C1 segment of cervical spinal cord (tissue), 14 donors: ENCODE data around the gene SOAT2.

Experiments used
- DNase-seq, 14 donors: peaks; one replicate each; lab custom pipeline; 2025; lab: John Stamatoyannopoulos, UW

SOAT2 gene, protein sequence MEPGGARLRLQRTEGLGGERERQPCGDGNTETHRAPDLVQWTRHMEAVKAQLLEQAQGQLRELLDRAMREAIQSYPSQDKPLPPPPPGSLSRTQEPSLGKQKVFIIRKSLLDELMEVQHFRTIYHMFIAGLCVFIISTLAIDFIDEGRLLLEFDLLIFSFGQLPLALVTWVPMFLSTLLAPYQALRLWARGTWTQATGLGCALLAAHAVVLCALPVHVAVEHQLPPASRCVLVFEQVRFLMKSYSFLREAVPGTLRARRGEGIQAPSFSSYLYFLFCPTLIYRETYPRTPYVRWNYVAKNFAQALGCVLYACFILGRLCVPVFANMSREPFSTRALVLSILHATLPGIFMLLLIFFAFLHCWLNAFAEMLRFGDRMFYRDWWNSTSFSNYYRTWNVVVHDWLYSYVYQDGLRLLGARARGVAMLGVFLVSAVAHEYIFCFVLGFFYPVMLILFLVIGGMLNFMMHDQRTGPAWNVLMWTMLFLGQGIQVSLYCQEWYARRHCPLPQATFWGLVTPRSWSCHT

DNA sequence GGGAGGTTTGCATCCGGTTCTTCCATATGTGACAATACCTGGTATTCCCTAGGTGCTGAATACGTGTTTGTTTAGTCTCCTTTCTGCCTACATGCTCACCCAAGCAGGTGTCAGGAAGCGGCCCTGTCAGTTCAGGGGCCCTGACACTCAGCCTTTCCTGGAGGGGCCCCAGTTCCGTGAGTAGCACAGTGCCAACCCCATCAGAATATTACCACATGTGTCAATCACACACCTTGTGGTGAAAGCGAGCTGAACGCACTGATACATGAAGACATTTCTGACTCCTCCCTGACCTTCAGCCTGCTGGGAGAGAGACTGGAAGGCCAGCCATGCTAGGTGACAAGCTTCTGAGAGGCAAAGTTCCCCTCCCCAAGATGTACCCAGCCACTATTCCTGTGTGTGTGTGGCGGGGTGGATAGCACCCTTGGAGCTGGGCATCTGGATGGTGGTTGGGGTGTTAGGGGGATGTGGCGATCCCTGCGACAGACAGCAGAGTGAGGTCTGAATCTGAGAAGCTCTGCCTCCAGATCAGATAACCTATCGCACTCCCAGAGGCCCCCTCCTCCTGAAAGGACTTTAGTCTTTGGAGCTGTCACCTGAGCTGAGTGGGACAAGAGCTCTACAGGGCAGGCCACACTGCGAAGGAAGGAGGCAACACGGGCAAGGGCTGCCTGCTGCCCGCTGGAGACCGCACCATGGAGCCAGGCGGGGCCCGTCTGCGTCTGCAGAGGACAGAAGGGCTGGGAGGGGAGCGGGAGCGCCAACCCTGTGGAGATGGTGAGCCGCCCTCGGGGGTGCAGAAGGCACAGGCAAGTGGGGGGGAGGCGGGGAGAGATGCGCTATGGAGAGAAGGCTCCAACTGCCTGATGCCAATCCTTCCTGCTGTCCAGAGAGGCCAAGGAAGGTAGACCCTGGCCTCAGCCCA is at the start of gene SOAT2:
Gene SOAT2, plus strand, starts transcription at position 604 of the 925 bp plus-strand sequence. Its CDS starts 92 bp downstream, at position 696.
- DNase-seq: no peak

DNA sequence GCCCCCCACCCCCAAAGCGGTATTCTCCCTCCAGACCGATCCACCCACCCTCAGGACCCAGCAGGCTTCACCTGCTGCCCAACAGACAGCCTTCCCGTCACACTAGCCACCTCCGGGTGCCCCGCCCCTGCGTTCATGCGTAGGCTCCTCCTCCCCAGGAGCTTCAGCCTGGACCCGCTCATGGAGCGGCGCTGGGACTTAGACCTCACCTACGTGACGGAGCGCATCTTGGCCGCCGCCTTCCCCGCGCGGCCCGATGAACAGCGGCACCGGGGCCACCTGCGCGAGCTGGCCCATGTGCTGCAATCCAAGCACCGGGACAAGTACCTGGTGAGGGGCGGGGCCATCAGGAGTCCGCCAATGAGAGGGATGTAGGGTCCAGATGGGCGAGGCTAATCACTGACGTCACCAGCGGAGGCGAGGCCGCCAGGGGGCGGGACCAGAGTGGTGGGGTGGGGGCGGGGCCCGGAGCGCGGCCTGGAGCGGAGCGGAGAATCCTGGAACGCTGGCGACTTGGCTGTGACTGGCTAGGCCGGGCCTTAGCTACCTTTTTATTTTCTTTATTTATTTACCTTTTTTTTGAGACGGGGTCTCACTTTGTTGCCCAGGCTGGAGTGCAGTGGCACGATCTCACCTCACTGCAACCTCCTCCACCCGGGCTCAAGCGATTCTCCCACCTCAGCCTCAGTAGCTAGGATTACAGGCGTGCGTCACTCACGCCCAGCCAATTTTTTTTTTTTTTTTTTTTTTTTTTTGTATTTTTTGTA is 49.0 kb upstream of the SOAT2 start:
- DNase-seq: peak; percentile 72 to 96 (median 90)

DNA sequence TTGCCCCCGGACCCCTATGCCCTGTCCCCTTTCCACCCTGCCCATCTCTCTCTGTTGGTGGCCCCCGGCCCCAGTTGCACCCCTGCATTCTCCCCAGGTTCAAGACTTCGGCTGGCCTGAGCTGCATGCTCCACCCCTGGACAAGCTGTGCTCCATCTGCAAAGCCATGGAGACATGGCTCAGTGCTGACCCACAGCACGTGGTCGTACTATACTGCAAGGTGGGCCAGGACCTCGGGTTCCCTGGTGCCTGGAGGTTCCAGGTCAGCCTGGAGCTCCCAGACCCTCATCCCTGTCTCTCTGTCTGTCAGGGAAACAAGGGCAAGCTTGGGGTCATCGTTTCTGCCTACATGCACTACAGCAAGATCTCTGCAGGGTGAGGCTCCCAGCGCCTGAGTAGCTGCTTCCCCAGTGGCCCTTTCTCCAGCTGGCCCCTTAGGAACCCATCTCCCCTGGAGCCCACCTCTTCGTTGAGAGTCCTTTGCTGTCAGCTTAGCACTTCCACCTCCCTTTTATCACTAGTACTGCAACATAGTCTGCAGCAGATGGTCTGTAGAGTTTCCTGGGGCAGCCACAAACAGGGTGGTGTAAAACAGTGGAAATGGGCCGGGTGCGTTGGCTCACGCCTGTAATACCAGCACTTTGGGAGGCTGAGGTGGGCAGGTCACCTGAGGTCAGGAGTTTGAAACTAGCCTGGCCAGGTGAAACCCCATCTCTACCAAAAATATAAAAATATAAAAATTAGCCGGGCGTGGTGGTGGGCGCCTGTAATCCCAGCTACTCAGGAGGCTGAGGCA is 47.6 kb upstream of the SOAT2 start:
- DNase-seq: no peak

DNA sequence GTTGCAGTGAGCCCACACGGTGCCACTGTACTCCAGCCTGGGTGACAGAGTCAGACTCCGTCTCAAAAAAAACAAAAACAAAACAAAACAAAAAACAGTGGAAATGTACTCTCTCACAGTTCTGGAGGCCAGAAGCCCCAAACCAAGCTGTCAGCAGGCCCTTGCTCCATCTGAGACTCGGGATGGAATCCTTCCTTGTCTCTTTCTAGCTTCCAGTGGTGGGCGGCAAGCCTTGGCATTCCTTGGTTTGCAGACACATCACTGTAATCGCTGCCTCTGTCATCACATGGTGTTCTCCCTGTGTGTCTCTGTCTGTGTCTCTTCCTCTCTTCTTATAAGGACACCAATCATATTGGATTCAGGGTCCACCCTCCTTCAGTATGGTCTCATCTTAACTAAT is 47.0 kb upstream of the SOAT2 start:
- no peak for DNase-seq

DNA sequence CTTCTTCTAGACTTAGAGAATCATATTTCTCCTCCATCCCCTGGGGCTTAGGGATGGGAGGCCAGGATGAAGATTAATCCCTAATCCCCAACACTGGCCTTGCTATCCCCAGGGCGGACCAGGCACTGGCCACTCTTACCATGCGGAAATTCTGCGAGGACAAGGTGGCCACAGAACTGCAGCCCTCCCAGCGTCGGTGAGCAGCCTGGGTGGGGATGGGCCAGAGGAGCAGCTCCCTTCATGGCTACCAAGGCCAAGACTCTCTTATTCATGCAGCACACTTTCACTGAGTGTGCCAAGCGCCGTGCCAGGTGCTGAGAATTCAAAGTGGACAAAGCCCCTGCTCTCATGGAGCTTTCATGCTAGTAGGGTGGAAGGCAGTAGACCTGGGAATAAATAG is 46.4 kb upstream of the SOAT2 start:
- no peak for DNase-seq

DNA sequence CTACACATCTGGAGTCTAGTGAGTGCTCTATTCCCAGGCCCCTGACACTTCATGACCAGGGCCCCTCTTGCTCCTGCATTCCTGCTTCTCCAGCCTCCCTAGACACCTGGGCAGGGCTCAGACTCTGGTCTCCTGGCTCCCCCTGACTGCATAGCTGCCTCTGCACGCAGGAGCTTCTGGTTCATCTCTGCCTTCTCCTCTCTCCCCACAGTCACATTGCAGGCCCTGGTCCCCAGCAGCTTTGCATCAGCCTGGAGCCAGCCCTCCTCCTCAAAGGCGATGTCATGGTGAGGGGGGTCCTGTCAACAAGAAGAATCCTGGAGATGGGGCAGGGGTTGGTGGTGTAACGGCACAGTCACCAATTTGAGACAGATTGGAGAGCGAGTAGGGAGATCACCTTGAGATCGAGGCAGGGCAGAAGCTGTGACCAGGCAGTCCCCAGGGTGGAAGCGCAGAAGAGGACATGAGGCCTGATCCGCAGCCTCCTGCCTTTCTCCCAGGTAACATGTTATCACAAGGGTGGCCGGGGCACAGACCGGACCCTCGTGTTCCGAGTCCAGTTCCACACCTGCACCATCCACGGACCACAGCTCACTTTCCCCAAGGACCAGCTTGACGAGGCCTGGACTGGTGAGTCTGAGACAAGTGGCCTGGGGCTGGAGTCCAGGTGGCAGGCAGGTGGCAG is 45.3 kb upstream of the SOAT2 start:
- no peak for DNase-seq

DNA sequence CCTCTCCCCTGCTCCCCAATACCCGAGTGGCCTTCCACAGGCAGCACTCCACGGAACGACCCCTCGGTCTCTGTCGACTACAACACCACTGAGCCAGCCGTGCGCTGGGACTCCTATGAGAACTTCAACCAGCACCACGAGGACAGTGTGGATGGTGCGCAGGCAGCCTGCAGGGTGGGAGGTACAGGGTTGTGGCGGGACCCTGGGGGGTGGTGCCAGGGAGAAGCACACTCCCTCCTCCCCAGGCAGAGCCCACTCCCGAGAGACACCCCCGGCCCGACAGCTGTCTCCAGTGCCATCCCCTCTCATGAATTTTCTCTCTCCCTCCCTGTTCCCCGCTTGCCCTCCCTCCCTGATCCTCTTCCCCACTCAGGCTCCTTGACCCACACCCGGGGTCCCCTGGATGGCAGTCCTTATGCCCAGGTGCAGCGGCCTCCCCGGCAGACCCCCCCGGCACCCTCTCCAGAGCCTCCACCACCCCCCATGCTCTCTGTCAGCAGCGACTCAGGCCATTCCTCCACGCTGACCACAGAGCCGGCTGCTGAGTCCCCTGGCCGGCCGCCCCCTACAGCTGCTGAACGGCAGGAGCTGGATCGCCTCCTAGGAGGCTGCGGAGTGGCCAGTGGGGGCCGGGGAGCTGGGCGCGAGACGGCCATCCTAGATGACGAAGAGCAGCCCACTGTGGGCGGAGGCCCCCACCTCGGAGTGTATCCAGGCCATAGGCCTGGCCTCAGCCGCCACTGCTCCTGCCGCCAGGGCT is 44.4 kb upstream of the SOAT2 start:
- no peak for DNase-seq

DNA sequence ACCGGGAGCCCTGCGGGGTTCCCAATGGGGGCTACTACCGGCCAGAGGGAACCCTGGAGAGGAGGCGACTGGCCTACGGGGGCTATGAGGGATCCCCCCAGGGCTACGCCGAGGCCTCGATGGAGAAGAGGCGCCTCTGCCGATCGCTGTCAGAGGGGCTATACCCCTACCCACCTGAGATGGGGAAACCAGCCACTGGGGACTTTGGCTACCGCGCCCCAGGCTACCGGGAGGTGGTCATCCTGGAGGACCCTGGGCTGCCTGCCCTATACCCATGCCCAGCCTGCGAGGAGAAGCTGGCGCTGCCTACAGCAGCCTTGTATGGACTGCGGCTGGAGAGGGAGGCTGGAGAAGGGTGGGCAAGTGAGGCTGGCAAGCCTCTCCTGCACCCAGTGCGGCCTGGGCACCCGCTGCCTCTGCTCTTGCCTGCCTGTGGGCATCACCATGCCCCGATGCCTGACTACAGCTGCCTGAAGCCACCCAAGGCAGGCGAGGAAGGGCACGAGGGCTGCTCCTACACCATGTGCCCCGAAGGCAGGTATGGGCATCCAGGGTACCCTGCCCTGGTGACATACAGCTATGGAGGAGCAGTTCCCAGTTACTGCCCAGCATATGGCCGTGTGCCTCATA is 43.7 kb upstream of the SOAT2 start:
- DNase-seq: no peak

DNA sequence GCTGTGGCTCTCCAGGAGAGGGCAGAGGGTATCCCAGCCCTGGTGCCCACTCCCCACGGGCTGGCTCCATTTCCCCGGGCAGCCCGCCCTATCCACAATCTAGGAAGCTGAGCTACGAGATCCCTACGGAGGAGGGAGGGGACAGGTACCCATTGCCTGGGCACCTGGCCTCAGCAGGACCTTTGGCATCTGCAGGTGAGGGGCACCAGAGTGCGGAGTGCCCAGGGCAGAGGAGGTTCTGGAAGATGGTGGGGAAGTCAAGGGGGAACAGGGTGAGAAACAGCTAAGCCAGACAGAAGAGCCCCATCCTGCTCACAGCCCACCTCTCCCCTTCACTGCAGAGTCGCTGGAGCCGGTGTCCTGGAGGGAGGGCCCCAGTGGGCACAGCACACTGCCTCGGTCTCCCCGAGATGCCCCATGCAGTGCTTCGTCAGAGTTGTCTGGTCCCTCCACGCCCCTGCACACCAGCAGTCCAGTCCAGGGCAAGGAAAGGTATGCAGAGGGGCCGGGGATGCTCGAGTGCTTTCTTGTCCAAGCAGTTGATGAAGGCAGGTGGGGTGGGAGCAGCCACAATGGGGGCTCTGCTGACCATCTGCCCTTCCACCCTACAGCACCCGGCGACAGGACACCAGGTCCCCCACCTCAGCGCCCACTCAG is 43.1 kb upstream of the SOAT2 start:
- no peak for DNase-seq

DNA sequence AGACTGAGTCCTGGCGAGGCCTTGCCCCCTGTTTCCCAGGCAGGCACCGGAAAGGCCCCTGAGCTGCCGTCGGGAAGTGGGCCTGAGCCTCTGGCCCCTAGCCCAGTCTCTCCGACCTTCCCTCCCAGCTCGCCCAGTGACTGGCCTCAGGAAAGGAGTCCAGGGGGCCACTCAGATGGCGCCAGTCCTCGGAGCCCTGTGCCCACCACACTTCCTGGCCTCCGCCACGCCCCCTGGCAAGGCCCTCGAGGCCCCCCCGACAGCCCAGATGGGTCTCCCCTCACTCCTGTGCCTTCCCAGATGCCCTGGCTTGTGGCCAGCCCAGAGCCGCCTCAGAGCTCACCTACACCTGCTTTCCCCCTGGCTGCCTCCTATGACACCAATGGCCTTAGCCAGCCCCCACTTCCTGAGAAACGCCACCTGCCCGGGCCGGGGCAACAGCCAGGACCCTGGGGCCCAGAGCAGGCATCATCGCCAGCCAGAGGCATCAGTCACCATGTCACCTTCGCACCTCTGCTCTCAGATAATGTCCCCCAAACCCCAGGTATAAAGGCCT is 42.5 kb upstream of the SOAT2 start:
- no peak for DNase-seq

DNA sequence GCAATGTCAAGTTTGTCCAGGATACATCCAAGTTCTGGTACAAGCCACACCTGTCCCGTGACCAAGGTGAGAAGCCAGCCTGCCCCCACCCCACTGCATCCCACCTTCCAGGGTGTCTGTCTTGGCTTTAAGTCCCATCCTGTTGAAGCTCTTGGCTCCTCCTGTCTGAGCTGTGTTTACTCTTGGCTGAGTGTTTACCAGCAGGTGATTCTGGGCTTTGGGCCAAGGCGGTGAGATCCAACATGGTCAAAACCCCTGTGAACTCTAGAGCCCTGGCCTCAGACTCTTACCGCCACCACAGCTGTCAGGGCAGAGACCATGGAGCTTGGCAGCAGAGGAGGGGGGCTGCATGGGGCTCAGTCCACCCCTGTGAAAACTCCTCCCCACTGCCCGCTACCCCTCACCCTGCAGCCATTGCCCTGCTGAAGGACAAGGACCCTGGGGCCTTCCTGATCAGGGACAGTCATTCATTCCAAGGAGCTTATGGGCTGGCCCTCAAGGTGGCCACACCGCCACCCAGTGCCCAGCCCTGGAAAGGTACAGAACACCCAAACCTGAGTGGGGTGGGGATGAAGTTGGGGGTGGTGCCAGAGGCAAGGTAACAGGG is 41.8 kb upstream of the SOAT2 start:
- peak in 1 of 14 donors; percentile 40 for DNase-seq

DNA sequence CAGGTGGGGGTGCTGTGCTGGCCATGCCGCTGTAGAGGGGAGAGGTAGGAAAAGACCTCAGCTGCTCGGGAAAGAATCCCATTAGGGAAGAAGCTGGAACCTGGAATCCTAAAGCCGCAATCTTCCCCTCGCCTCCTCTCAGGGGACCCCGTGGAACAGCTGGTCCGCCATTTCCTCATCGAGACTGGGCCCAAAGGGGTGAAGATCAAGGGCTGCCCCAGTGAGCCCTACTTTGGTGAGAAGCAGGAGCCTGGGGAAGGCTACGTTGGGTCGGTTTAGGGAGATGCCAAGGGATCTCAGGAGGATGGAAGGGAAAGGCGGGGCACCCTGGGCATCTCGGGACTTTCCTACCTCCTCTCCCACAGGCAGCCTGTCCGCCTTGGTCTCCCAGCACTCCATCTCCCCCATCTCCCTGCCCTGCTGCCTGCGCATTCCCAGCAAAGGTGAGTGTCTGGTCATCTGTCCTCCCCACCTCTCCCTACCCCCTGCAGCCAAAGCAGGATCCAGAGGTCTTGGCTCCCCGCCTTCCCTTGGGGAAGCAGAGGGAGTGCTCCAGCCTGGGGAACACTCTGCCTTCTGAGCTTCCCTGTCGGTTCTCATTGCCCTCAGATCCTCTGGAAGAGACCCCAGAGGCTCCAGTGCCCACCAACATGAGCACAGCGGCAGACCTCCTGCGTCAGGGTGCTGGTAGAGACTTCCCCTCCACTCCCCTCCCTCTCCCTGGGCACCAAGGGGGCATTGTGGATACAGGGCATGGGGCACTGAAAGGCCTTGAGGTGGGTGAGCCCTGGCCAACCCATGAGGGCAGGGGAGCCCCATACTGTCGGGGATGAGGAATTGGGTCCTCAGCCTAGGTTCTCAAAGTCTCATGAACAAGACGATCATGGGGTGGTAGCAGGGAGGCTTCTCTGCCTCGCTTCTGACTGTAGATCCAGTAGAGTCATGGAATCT is 41.0 kb upstream of the SOAT2 start:
- DNase-seq: no peak

DNA sequence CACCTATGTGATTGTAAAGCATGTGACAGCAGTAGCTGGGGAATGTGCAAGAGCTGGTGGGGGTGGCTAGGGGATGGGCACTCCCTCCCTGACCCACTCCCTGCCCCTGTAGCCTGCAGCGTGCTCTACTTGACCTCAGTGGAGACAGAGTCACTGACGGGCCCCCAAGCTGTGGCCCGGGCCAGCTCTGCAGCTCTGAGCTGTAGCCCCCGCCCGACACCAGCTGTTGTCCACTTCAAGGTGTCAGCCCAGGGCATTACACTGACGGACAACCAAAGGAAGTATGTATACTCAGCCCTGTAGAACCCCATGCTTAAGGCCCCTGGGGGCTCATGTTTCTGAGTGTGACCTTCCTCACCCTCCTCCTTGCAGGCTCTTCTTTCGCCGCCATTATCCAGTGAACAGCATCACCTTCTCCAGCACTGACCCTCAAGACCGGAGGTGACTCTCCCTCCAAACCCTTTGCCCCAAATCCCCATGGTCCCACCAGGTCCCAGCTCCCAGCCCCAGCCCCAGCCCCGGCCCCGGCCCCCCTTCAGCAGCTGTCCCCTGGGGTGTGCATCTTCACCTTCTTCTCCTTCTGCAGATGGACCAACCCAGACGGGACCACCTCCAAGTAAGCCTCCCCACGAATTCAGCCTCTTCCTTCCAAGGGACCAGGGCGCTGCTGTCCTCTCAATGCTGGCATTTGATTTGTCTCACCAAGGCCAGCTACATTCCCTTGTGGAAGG is 40.1 kb upstream of the SOAT2 start:
- no peak for DNase-seq

DNA sequence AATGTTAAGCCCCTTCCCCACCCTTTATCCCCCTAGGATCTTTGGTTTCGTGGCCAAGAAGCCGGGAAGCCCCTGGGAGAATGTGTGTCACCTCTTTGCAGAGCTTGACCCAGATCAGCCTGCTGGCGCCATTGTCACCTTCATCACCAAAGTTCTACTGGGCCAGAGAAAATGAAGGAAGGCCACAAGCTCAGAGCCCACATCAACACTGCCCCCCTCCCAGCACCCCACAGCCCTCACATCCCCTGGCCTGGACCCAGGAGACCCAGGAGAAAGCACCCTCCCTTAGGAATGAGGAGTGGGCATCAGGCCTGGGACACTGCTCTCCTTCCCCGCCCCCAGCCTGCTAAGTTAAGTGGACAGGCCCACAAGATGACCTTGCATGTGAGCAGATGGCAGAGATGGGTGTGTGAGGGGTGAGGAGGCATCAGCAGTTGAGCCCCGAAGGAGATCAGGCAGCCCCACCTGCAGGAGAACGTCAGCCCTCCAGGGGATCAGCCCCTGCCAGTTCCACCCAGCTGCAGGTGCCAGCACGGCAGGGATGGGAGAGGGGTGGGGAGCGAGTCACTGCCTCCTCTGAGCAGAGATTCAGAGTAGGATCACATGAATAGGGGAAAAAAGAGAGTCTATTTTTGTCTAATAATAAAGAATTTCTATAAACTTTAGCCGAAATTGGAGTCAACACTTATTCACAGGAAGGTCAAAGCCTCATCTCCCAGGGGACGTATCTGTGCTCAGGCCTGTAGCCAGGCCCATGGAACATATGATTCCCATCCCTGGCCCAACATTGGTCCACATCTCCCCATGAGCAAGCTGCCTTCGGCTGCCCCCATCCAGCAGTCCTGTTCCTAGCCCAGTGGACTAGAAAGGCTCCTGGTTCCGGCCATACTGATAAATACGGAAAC is 39.3 kb upstream of the SOAT2 start:
- no peak for DNase-seq
